Endothelial cell (in vitro differentiated cells): ENCODE measurements around the gene SUPT3H. TPM values are rescaled to one million over a fixed set of nuclear protein-coding genes. Genes with fewer than 3 reads are reported as not detected.

Experiments
- DNase-seq: peaks from one replicate; pipeline ENCODE4 v3.0.0; 2021; ENCODE audit warnings: low spot score
- H3K27ac Mint-ChIP-seq: one replicate; pipeline ENCODE4 v1.8.0; 2021; ENCODE audit warnings: mixed read lengths, inconsistent platforms; ENCODE audit not compliant: unreplicated experiment
- H3K27me3 Mint-ChIP-seq: one replicate; pipeline ENCODE4 v1.8.0; 2021; ENCODE audit warnings: mild to moderate bottlenecking, moderate library complexity, mixed read lengths, inconsistent platforms; ENCODE audit not compliant: unreplicated experiment
- H3K36me3 Mint-ChIP-seq: one replicate; pipeline ENCODE4 v1.8.0; 2021; ENCODE audit warnings: mild to moderate bottlenecking, low read depth, mixed read lengths, inconsistent platforms; ENCODE audit not compliant: unreplicated experiment
- H3K4me1 Mint-ChIP-seq: one replicate; pipeline ENCODE4 v1.8.0; 2021; ENCODE audit warnings: mild to moderate bottlenecking, mixed read lengths, inconsistent platforms; ENCODE audit not compliant: unreplicated experiment
- H3K4me3 Mint-ChIP-seq: one replicate; pipeline ENCODE4 v1.8.0; 2021; ENCODE audit warnings: mild to moderate bottlenecking, mixed read lengths, inconsistent platforms; ENCODE audit not compliant: unreplicated experiment
- H3K9me3 Mint-ChIP-seq: one replicate; pipeline ENCODE4 v1.8.0; 2021; ENCODE audit warnings: mixed read lengths, inconsistent platforms; ENCODE audit not compliant: unreplicated experiment
- CTCF ChIP-seq: fragments of 200-600 bp; sonication (generic); IDR thresholded peaks from one replicate; pipeline ENCODE4 v1.5.0; 2021; ENCODE audit warnings: antibody characterized with exemption; ENCODE audit not compliant: unreplicated experiment
- total RNA-seq: library from RNA; stranded (reverse); fragmentation: NEBNext Ultra II Directional; extraction: Animal tissue kit (Norgen Biotek cat#: 25700); gene quantifications from one replicate; pipeline ENCODE4 v1.2.1, GENCODE V29; 2021; ENCODE audit not compliant: unreplicated experiment

SUPT3H gene
- total RNA-seq, 1 donor from 2014 or later: 28.5 TPM

- Mint-ChIP-seq H3K36me3 (no peaks in the 10 kb centered on the region), H3K4me1 (peaks cover 5% of the 10 kb centered on the region)
- no peak for DNase-seq
These were observed 341.6 kb downstream of the SUPT3H start for GRCh38 chr6:45036103-45036502.

GRCh38 chr6:45032426-45032825, 345.3 kb downstream of the SUPT3H start:
- H3K9me3 Mint-ChIP-seq: no peaks in the 10 kb centered on the region
- TF ChIP-seq CTCF: no peak

More at GRCh38 chr6:45036103-45036502, 341.6 kb downstream of the SUPT3H start:
- H3K27me3 Mint-ChIP-seq: no peaks in the 10 kb centered on the region
- H3K27ac Mint-ChIP-seq: no peak overlapping the region
- H3K9me3 Mint-ChIP-seq: no peaks in the 10 kb centered on the region
- TF ChIP-seq CTCF: no peak
- H3K4me3 Mint-ChIP-seq: no peak overlapping the region

GRCh38 chr6:45031601-45032000, 346.1 kb downstream of the SUPT3H start:
- no peak for TF ChIP-seq CTCF
- H3K9me3 Mint-ChIP-seq: no peaks in the 10 kb centered on the region
- H3K4me1 Mint-ChIP-seq: peaks cover 5% of the 10 kb centered on the region
- H3K36me3 Mint-ChIP-seq: no peaks in the 10 kb centered on the region
- no peaks in the 10 kb centered on the region for H3K27me3 Mint-ChIP-seq
- DNase-seq: no peak
- no peak overlapping the region for H3K27ac Mint-ChIP-seq
- no peak overlapping the region for H3K4me3 Mint-ChIP-seq

More at GRCh38 chr6:45032426-45032825, 345.3 kb downstream of the SUPT3H start:
- H3K4me1 Mint-ChIP-seq: peaks cover 5% of the 10 kb centered on the region
- DNase-seq: no peak
- H3K27ac Mint-ChIP-seq: no peak overlapping the region
- H3K27me3 Mint-ChIP-seq: no peaks in the 10 kb centered on the region
- H3K4me3 Mint-ChIP-seq: no peak overlapping the region
- no peaks in the 10 kb centered on the region for H3K36me3 Mint-ChIP-seq

GRCh38 chr6:45027126-45027525, 350.6 kb downstream of the SUPT3H start:
- TF ChIP-seq CTCF: no peak

GRCh38 chr6:45026003-45026516, 351.7 kb downstream of the SUPT3H start:
- no peak overlapping the region for H3K4me3 Mint-ChIP-seq
- H3K9me3 Mint-ChIP-seq: no peaks in the 10 kb centered on the region
- H3K27me3 Mint-ChIP-seq: no peaks in the 10 kb centered on the region
- no peak for TF ChIP-seq CTCF
- no peaks in the 10 kb centered on the region for H3K36me3 Mint-ChIP-seq
- no peak overlapping the region for H3K27ac Mint-ChIP-seq
- H3K4me1 Mint-ChIP-seq: no peaks in the 10 kb centered on the region
- DNase-seq: no peak

More at GRCh38 chr6:45027126-45027525, 350.6 kb downstream of the SUPT3H start:
- no peak overlapping the region for H3K27ac Mint-ChIP-seq
- no peak overlapping the region for H3K4me3 Mint-ChIP-seq
- H3K27me3 Mint-ChIP-seq: no peaks in the 10 kb centered on the region
- H3K4me1 Mint-ChIP-seq: no peaks in the 10 kb centered on the region
- H3K9me3 Mint-ChIP-seq: no peaks in the 10 kb centered on the region
- no peaks in the 10 kb centered on the region for H3K36me3 Mint-ChIP-seq
- DNase-seq: no peak
